WTC11 (cell line): ENCODE measurements around the gene KIF3A.
"Not testable (repeated sequence)": the region's sequence is repeated elsewhere in the genome, so short reads cannot be mapped to it uniquely, and the experiment has no call there.

ENCODE experiments used
- CBFB ChIP-seq: sonication (generic); formaldehyde crosslinking; IDR thresholded peaks from 2 replicates; pipeline ENCODE4 v1.8.1; 2022; ENCODE audit warnings: mild to moderate bottlenecking, low read depth, missing genetic modification reagents
- FOXJ3 ChIP-seq: sonication (generic); formaldehyde crosslinking; IDR thresholded peaks from 2 replicates; pipeline ENCODE4 v1.9.0; 2021; ENCODE audit warnings: missing genetic modification reagents, mild to moderate bottlenecking, borderline replicate concordance
- FOXP1 ChIP-seq: sonication (generic); formaldehyde crosslinking; IDR thresholded peaks from 2 replicates; pipeline ENCODE4 v1.8.0; 2022; ENCODE audit warnings: missing genetic modification reagents, mild to moderate bottlenecking, moderate library complexity, borderline replicate concordance
- NFE2L1 ChIP-seq: sonication (generic); formaldehyde crosslinking; IDR thresholded peaks from 2 replicates; pipeline ENCODE4 v1.8.1; 2023; ENCODE audit warnings: missing genetic modification reagents
- NR3C1 ChIP-seq: sonication (generic); formaldehyde crosslinking; conservative IDR thresholded peaks from 2 replicates; pipeline ENCODE4 v1.8.1; 2023; ENCODE audit warnings: low read depth, mild to moderate bottlenecking, missing genetic modification reagents
- TF ChIP-seq, protein P1 (sequence below): fragments of 200-600 bp; IDR thresholded peaks from 2 replicates; pipeline ENCODE4 v1.8.0; 2022; ENCODE audit warnings: antibody characterized with exemption
- TF ChIP-seq, protein P2 (sequence below): sonication (generic); formaldehyde crosslinking; IDR thresholded peaks from 2 replicates; pipeline ENCODE4 v1.8.1; 2022; ENCODE audit warnings: missing genetic modification reagents, borderline replicate concordance
- TF ChIP-seq, protein P3 (sequence below): fragments of 250-450 bp; sonication (Bioruptor Pico); conservative IDR thresholded peaks from 2 replicates; pipeline ENCODE4 v1.9.0; 2021; ENCODE audit warnings: mild to moderate bottlenecking
- TF ChIP-seq, protein P4 (sequence below): sonication (generic); formaldehyde crosslinking; IDR thresholded peaks from 2 replicates; pipeline ENCODE4 v1.8.1; 2023; ENCODE audit warnings: mild to moderate bottlenecking, missing genetic modification reagents, moderate library complexity
- TF ChIP-seq, protein P5 (sequence below): sonication (generic); formaldehyde crosslinking; IDR thresholded peaks from 2 replicates; pipeline ENCODE4 v1.8.0; 2022; ENCODE audit warnings: mild to moderate bottlenecking, missing genetic modification reagents
- TF ChIP-seq, protein P6 (sequence below): sonication (generic); formaldehyde crosslinking; IDR thresholded peaks from 2 replicates; pipeline ENCODE4 v1.8.1; 2023; ENCODE audit warnings: mild to moderate bottlenecking, missing genetic modification reagents, borderline replicate concordance

DNA sequence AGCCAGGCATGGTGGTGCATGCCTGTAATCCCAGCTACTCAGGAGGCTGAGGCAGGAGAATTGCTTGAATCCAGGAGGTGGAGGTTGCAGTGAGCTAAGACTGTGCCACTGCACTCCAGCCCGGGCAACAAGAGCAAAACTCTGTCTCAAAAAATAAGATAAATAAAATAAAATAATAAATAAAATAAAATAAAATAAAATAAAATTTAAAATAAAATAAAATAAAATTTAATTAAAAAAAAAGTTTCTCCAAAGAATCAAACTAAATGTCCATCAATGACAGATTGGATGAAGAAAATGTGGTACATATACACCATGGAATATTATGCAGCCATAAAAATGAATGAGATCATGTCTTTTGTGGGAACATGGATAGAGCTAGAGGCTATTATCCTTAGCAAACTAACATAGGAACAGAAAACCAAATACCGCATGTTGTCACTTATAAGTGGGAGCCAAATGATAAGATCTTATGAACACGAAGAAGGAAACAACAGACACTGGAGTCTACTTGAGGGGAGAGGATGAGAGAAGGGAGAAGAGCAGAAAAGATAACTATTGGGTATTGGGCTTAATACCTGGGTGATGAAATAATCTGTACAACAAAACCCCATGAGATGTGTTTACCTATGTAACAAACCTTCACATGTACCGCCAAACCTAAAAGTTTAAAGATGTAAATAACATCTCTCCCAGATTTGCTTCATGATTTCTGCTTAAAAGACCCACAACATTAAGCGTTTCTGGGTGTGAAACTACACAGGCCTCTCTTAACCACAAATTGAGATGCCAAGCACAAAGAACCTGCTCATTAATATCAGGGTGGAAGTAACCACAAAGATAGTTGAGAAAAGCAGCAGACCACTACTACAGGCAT is 45.4 kb downstream of the KIF3A start:
- not testable (repeated sequence) for TF ChIP-seq NR3C1; FOXJ3 (CRISPR knock-in tag); FOXP1; CBFB (CRISPR knock-in tag); NFE2L1 (CRISPR knock-in tag)
- TF ChIP-seq, protein P1, sequence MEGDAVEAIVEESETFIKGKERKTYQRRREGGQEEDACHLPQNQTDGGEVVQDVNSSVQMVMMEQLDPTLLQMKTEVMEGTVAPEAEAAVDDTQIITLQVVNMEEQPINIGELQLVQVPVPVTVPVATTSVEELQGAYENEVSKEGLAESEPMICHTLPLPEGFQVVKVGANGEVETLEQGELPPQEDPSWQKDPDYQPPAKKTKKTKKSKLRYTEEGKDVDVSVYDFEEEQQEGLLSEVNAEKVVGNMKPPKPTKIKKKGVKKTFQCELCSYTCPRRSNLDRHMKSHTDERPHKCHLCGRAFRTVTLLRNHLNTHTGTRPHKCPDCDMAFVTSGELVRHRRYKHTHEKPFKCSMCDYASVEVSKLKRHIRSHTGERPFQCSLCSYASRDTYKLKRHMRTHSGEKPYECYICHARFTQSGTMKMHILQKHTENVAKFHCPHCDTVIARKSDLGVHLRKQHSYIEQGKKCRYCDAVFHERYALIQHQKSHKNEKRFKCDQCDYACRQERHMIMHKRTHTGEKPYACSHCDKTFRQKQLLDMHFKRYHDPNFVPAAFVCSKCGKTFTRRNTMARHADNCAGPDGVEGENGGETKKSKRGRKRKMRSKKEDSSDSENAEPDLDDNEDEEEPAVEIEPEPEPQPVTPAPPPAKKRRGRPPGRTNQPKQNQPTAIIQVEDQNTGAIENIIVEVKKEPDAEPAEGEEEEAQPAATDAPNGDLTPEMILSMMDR, result not testable (repeated sequence)
- TF ChIP-seq, protein P2, sequence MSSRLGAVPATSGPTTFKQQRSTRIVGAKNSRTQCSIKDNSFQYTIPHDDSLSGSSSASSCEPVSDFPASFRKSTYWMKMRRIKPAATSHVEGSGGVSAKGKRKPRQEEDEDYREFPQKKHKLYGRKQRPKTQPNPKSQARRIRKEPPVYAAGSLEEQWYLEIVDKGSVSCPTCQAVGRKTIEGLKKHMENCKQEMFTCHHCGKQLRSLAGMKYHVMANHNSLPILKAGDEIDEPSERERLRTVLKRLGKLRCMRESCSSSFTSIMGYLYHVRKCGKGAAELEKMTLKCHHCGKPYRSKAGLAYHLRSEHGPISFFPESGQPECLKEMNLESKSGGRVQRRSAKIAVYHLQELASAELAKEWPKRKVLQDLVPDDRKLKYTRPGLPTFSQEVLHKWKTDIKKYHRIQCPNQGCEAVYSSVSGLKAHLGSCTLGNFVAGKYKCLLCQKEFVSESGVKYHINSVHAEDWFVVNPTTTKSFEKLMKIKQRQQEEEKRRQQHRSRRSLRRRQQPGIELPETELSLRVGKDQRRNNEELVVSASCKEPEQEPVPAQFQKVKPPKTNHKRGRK (CRISPR knock-in tag), result not testable (repeated sequence)
- TF ChIP-seq, protein P3, sequence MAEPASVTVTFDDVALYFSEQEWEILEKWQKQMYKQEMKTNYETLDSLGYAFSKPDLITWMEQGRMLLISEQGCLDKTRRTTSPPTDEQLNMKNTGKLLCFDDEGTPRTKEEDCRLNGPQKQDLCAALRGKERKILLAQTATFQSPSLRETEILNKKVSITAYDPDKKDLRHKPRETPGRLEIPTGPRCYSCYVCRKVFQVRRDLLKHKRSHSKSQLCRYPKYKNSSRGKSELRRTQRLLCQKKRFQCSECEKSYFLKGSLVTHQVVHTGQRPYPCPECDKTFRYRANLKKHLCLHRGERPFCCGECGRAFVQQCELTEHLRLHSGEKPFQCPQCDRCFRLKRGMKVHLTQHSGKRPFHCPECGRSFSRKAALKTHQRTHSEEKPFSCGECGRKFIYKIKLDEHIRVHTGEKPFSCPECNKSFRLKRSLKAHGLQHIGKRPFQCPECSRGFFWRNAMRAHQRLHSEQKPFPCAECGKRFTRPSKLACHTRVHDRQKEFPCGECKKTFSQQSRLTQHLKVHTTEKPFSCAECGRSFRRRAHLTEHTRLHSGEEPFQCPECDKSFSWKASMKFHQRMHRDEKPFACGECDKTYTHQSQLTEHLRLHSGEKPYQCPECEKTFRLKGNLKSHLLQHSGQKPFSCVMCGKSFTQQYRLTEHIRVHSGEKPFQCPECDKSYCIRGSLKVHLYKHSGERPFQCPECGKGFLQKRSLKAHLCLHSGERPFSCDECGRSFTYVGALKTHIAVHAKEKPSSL, result not testable (repeated sequence)
- TF ChIP-seq, protein P4, sequence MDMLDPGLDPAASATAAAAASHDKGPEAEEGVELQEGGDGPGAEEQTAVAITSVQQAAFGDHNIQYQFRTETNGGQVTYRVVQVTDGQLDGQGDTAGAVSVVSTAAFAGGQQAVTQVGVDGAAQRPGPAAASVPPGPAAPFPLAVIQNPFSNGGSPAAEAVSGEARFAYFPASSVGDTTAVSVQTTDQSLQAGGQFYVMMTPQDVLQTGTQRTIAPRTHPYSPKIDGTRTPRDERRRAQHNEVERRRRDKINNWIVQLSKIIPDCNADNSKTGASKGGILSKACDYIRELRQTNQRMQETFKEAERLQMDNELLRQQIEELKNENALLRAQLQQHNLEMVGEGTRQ (CRISPR knock-in tag), result not testable (repeated sequence)
- TF ChIP-seq, protein P5, sequence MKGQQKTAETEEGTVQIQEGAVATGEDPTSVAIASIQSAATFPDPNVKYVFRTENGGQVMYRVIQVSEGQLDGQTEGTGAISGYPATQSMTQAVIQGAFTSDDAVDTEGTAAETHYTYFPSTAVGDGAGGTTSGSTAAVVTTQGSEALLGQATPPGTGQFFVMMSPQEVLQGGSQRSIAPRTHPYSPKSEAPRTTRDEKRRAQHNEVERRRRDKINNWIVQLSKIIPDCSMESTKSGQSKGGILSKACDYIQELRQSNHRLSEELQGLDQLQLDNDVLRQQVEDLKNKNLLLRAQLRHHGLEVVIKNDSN (CRISPR knock-in tag), result not testable (repeated sequence)
- TF ChIP-seq, protein P6, sequence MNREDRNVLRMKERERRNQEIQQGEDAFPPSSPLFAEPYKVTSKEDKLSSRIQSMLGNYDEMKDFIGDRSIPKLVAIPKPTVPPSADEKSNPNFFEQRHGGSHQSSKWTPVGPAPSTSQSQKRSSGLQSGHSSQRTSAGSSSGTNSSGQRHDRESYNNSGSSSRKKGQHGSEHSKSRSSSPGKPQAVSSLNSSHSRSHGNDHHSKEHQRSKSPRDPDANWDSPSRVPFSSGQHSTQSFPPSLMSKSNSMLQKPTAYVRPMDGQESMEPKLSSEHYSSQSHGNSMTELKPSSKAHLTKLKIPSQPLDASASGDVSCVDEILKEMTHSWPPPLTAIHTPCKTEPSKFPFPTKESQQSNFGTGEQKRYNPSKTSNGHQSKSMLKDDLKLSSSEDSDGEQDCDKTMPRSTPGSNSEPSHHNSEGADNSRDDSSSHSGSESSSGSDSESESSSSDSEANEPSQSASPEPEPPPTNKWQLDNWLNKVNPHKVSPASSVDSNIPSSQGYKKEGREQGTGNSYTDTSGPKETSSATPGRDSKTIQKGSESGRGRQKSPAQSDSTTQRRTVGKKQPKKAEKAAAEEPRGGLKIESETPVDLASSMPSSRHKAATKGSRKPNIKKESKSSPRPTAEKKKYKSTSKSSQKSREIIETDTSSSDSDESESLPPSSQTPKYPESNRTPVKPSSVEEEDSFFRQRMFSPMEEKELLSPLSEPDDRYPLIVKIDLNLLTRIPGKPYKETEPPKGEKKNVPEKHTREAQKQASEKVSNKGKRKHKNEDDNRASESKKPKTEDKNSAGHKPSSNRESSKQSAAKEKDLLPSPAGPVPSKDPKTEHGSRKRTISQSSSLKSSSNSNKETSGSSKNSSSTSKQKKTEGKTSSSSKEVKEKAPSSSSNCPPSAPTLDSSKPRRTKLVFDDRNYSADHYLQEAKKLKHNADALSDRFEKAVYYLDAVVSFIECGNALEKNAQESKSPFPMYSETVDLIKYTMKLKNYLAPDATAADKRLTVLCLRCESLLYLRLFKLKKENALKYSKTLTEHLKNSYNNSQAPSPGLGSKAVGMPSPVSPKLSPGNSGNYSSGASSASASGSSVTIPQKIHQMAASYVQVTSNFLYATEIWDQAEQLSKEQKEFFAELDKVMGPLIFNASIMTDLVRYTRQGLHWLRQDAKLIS (CRISPR knock-in tag), result not testable (repeated sequence)
